HG02870 (cell line): ENCODE measurements around the gene TESMIN.

Experiments used
- ATAC-seq: cut with Tn5 transposase; IDR thresholded peaks from one replicate; pipeline ENCODE4 v1.9.1; 2021; ENCODE audit warnings: mild to moderate bottlenecking, moderate library complexity; ENCODE audit not compliant: unreplicated experiment

Gene TESMIN

DNA sequence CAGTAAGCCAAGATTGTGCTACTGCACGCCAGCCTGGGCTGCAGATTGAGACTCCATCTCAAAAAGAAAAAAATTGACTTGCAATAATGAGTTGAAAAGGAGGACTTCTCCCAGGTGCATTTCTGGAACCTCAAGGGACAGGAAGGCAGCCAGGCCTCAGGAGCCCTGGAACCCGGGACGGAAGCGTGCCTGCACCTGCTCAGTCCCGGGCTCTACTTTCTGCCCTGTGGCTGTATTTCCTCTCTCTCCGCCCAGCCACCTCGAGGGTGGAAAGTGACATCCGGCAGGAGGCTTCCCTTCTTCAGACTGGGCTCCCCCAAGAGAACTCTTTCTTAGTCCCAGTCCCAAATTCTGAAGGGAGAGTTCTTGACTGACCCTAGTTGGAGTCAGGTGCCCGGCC lies 87.2 kb downstream of the TESMIN start:
- no peak for ATAC-seq

DNA sequence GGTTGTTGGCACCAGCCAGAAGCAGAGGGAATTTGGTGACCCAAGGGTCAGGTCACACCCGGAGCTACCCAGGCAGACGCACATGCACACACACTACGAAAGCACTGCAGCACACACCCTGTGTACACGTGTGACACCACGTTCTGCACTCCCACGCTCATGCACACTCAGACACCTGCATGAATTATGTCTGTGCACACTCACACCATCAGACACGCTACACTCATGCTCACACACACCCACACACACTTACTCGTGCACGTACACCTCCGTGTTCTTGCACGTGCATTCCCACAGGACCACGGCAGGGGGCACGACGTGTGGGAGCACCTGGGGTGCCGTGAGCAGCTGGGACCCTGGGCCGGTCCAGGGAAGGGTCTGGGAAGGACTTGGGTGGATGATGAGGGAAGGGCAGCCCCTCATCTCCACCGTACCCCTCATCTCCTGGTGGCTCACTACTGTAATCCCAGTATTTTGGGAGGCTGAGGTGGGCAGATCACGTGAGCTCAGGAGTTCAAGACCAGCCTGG lies 87.8 kb downstream of the TESMIN start:
- no peak for ATAC-seq

DNA sequence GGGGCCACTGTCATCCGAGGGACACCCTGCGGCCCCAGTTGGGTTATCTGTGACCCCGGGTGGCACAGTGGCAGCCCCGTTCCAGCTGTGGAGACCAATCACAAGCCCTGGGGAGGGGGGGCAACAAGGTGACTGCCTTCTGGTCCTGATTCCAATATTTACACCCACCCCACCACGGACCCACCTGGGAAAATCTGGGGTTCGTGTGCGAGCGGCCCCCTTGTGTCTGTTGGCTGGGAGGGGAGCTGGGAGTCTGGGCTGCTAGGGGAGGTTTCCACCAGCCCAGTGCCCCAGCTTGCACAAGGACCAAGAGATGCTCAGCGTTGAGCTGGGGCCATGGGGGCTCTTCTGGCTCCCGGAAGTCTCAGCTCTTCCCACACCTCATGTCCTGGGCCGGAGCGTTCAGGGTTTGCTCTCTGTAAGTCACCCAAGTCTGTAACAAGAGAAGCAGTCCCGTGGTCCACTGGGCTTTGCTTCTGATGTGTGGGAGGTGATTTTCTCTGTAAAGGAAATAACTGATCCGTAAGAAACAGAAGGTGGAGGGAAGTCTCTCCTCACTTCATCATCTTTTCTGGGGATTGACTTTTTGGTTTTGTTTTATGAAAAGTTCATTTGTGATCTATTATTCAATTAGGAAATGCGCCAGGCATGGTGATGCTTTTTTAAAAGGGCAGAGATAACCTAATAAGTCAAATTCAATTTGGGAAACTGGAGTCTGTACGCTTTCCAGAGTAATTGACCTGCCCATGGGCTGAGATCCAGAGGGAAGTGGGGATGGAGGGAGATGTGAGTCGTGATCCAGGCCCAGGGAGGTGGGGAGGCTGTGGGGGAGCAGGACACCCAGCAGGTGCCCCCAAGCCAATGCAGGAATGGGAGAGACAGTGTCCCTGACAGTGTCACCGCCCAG lies 89.4 kb downstream of the TESMIN start:
- no peak for ATAC-seq

DNA sequence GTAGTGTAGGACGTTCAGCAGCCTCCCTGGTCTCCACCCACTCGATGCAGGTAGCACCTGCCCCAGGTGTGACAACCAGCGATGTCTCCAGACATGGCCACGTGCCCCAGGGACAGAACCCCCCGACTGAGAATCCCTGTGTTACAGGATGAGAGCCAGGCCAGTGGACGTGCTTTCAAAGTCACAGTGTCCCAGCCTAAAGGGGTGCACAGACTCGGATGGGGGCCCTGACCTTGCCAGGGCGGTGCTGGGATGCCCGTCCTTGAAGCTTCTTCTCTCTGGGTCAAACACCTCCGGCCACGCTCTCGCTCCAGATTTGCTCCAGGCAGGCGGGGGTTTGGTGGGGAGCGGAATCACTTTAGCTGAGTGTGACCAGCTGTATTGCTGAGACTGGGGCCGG lies 90.3 kb downstream of the TESMIN start:
- ATAC-seq, result no peak

DNA sequence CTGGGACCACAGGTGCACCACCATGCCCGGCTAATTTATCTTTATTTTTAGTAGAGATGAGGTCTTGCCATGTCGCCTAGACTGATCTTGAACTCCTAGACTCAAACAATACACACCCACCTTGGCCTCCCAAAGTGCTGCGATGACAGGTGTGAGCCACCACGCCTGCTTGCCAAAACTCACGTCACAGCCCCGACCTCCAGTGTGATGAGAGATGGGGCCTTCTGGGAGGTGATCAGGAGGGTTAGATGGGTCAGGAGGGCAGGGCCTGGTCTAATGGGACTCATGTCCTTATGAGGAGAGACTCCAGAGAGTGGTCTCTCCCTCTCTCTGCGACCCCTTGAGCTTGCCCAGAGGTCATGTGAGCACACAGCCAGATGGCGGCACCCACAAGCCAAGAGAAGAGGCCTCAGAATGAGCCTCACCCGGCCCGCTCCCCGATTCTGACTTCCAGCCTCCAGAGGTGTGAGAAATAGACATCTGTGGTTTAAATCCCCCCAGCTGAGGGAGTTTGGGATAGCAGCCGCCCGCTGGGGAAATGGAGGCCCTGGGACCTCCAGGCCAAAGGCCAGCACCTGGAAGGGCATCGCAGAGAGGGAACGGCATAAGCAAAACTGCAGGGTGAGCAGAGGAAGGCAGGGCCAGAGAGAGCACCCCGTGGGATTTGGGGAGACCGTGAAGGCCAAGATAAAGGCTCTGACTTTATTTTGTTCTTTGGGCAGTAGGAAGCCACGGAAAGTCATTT lies 91.1 kb downstream of the TESMIN start:
- no peak for ATAC-seq

DNA sequence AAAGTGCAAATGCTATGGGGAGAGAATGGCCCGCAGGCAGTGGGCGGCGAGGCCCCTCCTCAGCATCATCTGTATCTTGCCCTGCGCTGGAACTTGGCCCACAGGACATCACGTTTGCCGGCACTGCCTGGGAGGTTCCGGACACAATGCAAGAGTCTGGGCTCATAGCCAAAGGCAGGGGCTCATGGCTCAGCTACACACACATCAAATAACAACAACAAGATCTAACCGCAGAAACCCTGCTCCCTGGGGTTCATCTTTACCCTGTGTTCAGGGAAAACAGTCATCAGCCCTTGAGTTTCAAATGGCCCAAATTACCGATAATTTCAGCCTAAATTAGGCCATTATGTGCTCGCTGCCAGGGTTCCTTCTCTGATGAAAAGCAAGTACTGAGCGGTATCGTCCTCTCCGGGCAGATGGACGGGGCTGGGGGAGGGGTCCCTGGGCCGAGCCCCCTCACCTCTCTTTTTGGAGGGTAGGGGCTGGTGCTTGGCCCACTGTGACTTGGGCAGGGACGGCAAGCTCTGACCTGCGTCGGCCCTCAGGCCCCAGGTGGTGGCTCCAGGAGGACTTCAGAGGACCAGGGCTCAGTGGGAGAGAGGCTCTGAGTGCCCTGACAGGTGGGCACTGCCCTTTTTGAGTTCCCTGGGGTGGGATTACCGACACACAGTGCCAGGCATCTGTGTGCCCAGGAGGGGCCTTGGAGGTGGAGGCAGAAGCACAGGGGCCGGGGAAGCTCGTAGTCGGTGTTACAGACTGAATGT lies 92.0 kb downstream of the TESMIN start:
- no peak for ATAC-seq

DNA sequence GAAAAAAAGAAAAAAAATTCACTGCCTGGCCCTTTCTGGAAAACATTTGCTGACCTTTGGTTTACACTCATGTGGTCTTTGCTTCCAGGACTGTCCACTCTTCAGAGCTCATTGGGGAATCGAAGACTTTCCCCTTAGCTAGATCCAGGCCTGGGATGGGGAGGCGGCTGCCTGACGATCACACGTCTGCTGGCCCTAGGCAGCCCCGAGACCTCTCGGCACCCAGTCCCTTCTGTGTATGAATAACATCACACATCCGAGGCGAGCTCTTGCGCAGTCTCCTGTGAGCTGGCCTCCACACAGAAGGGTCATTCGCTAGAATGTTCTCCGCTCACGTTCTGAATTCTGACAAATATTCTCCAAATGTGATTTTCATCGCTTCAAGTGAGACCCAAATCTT lies 92.7 kb downstream of the TESMIN start:
- ATAC-seq, result no peak

DNA sequence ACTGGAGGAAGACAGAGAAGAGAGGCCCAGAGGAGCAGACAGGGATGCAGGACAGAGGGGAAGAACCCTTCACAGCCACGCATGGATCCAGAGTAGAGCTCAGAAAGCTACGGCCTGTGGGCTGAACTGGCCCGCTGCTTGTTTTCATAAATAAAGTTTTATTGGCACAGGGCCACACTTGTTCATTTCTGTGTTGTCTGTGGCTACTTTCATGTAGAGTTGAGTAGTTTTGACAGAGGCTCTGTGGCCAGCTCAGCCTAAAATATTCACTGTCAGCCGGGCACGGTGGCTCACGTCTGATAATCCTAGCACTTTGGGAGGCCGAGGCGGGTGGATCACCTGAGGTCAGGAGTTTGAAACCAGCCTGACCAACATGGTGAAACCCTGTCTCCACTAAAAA lies 93.2 kb downstream of the TESMIN start:
- ATAC-seq, result no peak
